NCI-H2107 treated with DMSO at 0.1 percent for 48 hours (cell line): ENCODE results near the gene MSRB3.

Experiments used
- DNase-seq: peaks from one replicate; lab custom pipeline; 2025; ENCODE audit not compliant: unreplicated experiment; lab: John Stamatoyannopoulos, UW

Gene MSRB3

DNA sequence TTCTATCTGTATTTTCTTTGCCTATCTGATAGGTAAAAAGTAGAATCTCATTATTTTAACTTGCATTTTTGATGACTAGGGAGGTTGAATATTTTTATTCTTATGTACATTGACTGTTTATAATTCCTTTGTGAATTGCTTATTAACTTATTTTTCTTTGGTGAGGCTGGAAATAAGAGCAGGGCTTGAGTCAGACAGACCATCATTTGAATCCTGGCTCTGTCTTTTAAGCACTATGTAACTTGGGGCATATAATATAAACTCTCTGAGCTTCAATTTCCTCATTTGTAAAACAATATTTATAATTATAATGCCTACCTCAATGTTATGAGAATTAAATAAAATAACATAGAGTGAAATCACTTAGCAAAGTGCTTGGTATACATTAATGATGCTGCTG lies 108.9 kb downstream of the MSRB3 start:
- DNase-seq, result no peak

DNA sequence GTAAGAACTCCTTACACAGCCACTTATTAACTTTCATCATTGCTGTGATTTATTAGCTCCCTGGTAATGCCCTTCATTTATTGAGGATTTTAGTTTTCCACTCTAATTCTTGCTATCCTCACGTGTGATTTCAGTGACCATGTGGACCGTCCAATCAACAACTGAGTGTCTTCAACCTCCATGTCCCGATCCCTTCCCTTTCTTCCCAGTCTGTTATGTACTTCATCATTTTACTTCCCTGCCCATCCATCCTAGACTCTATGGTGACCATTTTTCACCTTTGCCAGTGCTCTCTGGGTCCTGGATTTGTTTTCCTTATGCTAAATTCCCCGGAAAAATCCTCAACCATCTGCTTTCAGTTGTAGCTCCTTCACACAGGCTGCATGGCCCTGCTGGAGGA lies 111.0 kb downstream of the MSRB3 start:
- no peak for DNase-seq

DNA sequence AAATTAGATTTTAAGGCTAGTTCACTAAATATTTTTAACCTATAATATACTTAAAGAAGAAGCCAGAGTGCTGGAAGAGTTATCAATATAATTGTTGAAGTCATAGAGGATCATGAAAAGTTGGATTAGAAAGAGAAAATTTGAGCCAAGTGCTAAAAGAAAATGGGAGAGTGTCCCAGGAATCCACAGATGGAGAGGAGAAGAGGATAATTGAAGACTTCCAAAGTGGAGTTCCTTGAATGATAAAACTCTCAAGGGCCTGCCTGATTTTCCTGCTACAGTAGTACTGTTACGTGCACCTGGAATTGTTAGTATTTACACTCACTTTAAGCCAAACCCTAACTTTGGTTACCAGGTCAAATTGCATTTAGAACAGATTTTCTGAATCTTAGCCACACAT lies 113.2 kb downstream of the MSRB3 start:
- DNase-seq, result no peak

DNA sequence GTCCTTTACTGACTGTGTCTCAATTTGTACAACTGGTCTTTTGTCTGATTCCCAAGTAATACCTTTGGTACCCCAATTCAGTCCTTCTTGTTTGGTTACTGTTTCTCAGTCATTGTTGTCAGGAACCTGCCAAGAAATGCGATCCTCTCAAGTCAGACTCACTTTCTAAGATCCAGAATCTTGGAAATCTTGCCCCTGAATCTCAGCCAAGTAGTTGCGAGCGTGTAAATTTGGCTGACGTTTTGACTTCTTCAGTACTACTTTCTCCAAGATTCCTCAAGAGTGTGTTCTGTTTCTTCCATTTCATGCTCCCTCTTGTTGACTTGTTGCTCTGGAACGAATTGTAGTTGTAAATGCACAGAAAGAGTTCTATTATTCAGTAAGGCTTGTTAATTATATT lies 114.0 kb downstream of the MSRB3 start:
- no peak for DNase-seq

DNA sequence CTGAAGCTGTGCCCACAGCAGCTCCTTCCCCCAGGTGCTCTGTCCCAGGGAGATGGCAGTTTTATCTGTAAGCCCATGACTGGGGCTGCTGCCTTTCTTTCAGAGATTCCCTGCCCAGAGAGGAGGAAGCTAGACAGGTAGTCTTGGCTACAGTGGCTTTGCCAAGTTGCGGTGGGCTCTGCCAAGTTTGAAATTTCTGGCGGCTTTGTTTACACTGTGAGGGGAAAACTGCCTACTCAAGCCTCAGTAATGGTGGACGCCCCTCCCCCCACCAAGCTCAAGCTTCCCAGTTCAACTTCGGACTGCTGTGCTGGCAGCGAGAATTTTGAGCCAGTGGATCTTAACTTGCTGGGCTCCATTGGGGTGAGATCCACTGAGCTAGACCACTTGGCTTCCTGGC lies 124.7 kb downstream of the MSRB3 start:
- DNase-seq, result no peak

DNA sequence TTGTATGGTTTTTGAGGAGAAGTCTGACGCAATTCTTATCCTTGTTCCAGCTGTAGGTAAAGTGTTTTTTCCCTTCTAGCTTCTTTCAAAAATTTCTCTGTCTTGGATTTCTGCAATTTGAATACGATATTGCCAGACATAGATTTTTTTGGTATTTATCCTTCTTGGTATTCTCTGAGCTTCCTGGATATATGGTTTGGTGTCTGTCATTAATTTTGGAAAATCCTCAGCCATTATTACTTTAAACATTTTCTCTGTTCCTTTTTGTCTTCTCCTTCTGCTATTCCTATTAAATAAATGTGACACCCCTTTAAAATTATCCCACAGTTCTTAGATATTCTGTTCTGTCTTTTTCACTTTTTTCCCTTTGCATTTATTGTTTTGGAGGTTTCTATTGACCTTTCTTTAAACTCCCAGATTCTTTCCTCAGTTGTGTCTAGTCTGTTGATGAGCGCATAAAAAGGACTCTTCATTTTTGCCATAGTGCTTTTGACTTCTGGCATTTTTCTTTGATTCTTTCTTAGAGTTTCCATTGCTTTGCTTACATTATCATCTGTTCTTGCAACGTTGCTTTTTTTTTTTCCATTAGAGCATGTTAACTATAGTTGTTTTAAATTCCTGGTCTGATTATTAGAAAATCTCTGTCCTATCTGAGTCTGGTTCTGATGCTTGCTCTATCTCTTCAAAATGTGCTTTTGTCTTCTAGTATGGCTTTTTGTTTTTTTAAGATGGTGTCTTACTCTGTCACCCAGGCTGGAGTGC lies 129.1 kb downstream of the MSRB3 start:
- DNase-seq, result no peak

DNA sequence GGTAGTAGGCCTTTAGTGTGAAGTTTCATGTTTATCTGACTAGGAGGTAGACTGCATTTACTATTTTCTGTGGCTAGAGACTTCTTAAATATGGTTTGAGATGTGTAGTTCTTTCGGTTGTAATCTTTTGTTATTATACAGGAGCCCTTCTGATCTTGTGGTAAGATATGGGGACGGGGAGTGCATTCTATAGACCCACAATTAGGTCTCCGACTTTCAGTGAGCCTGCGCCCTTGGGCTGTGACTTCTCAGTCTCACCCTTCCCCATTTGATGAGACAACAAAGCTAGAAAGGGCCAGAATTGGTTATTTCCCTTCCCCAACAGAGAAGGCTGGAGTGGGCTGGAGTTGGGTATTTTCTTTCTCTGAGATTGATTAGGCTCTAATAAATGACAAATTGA lies 130.0 kb downstream of the MSRB3 start:
- DNase-seq, result no peak

DNA sequence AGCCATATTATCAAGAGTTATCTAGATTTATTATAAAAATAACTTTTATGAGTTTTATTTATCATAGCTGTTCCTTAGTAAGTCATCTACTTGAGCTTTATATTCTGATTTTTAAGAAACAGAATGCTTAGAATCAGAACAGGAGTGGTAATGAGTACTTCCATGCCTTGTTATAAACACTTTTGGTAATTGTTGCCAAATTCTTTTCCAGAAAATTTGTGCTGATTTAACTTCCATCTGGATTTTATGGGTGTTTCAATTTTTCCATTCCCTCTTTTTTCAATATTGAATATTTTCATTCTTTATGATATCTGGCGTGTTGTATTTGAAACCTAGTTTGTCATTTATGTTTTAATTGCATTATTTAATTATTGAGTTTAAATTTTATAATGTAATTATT lies 131.2 kb downstream of the MSRB3 start:
- DNase-seq, result no peak

DNA sequence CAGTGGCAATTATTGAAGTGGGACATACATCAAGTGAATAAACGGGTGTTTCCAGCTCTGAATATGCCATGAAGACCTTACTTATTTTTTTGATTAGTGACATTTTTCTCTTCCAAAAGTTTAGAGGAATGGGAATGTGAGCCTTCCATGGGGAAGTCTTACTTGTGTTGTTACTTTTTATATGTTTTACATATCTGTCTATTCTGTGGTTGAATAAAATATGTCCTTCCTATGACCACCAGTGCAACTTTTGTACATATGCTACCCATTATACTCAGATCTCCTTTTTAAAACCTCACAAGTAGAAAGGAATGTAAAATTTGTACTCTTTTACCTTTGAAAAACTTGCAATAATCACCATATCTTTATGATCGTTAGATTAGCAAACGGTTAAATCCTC lies 132.7 kb downstream of the MSRB3 start:
- DNase-seq, result no peak

DNA sequence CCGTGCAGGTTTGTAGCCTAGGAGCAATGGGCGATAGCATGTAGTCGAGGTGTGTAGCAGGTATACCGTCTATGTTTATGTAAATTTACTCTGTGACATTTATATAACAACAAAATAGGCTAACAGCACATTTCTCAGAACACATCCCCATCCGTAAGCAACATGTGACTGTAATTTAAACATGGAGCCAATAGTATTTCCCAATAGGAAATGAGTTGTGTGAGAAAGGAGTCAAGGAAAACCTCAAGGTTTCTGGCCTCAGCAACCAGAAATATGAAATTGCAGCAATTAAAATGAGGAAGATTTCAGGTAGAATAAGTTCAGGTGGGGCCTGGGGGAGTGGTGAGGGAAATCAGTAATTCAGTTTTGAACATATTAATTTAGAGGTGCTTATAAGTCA lies 136.0 kb downstream of the MSRB3 start:
- no peak for DNase-seq

DNA sequence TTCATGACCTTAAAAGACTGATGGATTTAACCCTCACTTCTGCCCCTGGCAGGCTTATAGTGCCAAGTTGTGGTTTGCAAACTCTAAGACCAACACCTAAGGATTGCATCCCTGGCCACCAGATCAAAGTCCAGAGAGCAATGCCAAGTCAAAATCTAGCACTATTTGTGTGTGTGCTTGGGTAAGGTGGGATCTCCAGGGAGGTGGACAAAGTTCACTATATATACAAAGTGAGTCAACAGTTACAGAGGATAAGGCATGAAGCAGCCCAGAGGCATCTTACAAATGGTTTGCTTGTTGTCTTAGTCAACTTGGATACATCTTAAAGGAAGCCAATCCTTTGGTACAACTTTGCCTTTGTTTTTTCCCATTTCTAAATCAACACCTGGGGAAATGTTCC lies 137.3 kb downstream of the MSRB3 start:
- DNase-seq, result no peak

DNA sequence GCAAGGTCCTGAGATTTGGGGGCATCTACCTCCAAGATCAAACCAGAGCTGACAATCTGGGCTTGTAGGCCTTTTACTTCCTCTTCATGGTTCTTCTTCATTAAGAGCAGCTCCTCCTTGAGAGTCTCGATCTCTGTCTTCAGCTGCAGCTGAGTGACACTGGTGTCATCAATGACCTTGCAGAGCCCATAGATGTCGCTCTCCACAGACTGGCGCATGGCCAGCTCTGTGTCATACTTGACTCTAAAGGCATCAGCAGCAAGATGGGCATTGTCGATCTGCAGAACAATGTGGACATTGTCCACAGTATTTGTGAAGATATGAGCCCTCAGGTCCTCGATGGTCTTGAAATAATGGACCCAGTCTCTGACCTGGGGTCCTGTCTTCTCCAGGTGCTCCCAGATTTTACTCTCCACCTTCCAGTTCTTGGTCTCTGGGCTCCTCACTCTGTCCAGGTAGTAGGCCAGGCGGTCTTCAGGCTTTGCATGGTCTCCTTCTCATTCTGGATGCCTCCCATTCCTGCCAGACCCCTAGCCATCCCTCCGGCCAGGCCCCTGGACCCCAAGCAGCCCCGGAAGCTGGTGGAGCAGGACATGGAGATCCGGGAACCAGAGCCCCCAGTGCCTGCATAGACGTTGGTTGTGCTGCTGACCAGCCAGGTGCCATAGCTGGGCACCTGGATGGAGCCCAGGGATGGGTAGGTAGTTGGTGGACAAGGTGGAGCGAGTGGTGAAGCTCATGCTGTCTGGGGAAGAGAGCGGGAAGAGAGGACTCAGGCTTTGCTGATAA lies 141.0 kb downstream of the MSRB3 start:
- DNase-seq, result no peak

DNA sequence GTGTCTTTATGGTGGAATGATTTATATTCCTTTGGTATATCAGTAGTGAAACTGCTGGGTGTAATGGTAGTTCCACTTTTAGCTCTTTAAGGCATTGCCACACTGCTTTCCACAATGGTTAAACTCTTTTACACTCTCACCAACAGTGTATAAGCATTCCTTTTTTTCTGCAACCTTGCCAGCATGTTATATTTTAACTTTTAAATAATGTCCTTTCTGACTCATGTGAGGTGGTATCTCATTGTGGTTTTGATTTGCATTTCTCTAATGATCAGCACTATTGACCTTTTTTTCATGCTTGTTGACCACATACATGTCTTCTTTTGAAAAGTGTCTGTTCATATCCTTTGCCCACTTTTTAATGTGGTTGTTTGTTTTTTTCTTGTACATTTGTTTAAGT lies 142.5 kb downstream of the MSRB3 start:
- no peak for DNase-seq

DNA sequence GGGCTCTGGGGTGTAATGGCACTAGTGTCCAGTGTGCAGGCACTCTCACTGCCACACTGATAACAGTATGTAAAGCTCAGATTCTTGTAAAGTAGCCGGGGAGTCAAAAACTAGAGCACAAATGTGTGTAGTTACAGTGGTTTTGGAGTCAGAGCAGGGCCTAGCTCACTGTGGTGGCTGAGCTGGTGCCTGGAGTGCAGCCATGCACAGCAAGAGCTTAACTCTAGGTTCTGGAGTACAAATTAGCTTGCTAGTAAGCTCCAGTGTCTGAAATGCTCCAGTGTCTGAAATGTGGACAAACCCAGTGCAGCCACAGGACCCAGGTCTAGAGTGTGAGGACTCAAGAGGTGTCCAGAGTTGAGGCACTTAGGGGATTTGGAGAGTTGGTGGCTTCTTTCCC lies 149.2 kb downstream of the MSRB3 start:
- no peak for DNase-seq

DNA sequence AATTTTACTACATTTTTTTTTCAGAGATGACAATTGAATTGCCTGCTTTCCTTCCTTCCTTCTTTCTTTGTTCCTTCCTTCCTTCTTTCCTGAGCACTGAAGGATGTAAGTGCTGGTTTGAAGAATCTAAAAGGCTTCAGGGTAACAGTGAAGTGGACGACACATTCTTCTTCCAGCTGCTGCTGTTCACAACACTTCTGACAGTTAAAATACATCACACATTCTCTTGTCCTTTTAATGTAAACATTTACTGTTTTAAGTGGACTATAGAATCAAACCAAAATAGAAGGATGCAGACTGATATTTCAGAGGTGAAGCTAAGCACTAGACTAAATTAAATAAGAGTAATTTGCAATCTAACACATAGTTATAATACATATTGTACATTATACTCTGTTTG lies 151.5 kb downstream of the MSRB3 start:
- no peak for DNase-seq

DNA sequence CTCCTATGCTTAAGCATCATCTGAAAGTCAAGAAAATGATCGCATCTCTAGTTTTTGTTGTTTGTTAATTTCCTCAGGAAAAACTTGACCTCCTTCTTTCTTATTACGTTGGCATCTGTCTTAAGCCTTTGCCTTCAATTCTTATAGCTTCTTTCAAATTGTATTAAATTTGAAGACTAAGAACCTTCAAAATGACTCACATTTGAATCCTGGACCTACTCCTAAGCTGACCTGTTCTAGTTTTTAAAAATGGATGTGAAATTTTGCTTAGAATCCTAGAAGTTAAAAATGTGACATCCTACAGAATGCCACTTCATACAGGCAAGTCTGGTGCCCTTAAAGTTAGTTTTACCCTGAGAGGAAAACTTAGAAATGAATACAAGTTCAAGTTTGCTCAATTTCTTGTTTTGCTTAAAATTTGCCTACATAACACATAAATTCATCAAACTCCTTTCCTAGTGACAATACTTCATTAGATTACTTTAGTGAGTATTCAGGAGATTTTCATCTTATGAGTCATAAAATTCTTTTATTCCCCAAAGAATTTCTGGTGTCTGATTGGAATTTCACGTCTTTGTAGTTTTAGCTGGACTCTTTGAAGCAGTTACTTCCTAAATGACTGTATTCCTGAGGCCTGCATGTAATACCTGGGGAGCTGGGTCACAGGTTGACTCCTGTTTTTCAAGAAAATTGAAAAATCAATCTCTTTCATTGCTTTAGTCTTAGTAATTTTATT lies 152.3 kb downstream of the MSRB3 start:
- no peak for DNase-seq

DNA sequence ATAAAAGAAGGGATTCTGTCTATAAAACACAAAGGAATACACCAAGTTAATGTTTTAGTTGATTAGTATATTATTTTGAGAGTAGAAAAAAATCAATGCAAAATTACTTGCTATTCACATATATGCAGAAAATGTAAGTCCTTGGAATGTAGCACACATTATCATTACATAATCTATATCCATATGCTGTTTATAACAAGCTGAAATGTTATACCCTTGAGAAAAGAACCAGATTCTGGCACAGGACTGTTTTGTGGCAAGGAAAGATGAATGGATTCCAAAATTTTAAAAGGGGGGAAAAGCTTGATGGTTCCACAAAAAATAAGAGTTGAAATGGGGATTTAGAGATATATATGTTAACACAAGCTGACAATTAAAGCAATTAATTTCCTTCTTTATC lies 153.6 kb downstream of the MSRB3 start:
- no peak for DNase-seq

DNA sequence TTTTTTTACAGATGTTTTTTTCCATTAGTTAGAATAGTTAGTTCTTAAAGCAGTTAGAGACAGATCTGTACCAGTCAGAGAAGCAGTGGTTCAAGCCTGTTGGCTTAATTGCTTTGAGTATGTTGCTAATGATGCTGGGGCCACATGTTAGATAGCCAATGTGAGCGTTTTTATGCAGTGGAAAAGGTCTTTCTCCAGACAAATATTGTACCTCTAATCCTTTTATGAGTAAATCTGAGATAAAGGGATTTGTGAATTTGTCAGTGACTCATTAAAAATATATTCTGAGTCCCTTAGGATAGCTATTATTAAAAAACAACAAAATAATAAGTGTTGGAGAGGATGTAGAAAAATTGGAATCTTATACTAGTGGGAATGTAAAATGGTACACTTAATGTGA lies 154.2 kb downstream of the MSRB3 start:
- DNase-seq, result no peak

DNA sequence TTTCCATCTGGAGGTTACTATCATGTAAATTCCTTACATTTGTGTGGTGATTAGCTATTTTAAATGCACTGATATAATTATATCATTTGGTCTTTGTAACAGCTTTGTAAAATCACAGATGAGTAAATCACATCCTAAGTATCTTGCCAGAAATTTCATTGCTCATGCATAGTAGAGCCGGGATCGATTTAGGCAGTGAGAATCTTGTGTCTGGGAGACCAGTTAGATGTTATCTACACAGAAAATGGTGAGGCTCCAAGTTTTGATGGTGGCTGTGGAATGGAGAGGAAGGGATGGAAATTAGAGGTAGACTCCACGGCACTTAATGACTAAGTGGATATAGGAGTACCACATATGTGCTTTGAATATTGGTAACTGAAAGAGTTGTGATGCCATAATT lies 156.3 kb downstream of the MSRB3 start:
- DNase-seq, result no peak

DNA sequence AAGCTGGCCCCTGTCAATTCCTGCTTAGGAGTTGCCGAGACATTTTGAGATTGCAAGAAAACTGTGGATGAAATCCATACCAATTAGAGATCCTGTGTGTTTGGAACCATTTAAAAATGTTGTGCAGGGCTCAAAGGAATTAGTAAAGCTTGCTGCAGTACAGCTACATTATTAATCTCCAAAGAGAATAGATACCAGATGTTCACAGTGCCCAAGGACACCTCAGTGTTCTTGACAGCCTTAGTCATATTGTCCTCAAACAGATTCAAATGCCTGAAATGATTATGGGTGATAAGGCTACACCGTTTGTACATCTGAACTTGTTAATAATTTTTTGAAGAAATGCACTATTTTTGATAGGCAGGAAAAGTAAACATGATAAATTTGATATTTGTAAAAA lies 164.6 kb downstream of the MSRB3 start:
- DNase-seq, result no peak

DNA sequence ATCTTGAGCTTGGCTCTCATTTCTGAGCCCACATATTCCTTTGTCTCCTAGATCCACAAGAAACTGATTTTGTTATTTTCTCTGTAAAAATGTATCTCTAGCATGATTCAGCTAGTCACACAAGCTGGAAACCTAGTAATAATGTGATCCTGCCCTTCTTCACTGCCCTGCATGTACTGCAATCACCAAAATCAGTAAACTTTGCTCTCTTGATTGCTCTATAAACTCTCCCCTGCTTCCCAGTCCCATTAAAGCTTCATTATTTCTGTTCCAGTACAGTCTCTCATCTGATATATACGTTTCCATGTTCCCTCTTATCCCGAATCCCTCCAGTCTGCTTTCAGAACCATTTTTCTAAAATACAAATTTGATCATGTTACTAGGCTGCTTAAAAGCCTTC lies 166.5 kb downstream of the MSRB3 start:
- DNase-seq, result no peak

DNA sequence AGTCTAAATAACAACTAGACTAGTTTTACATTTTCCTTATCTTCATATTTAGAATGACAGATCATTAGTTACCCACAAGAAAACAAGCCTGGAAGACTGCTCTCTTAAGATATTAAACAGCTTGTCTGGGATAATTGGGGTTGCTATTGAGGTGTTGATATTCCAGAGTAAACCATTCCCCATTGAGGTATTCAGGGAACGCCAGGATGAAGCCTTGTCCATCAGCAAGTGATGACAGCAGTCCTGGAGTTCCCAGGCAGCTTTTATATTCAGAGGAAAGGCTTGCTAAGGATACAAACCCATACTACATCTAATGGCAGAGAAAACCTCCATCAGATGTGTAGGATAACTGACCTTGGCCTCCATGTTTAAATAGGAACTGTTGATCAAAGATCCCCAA lies 168.4 kb downstream of the MSRB3 start:
- DNase-seq, result no peak
